ENCODE results near the gene NECTIN4.
A peak's percentile ranks its signal among the peaks of the same experiment; 100 is the strongest.
"Not testable (repeated sequence)": the region's sequence is repeated elsewhere in the genome, so short reads cannot be mapped to it uniquely, and the experiment has no call there.

NECTIN4 gene

GRCh38 chr1:161081519-161081918 lies 7.8 kb downstream of the NECTIN4 start:
- DNase-seq, result no peak

GRCh38 chr1:161080441-161081405 lies 8.6 kb downstream of the NECTIN4 start:
- no peak for DNase-seq

GRCh38 chr1:161079436-161080110 lies 9.8 kb downstream of the NECTIN4 start:
- DNase-seq, result no peak

GRCh38 chr1:161077426-161077825 lies 11.9 kb downstream of the NECTIN4 start:
- DNase-seq, result no peak

GRCh38 chr1:161076410-161076809 lies 12.9 kb downstream of the NECTIN4 start:
- no peak for DNase-seq

- DNase-seq, result no peak
Measured at GRCh38 chr1:161074676-161075368, 14.5 kb downstream of the NECTIN4 start.

GRCh38 chr1:161073474-161074121 lies 15.8 kb downstream of the NECTIN4 start:
- DNase-seq, result no peak

GRCh38 chr1:161072751-161073449 lies 16.5 kb downstream of the NECTIN4 start:
- DNase-seq, result no peak

- DNase-seq, result peak; percentile 2
Measured at GRCh38 chr1:161071886-161072371, 17.4 kb downstream of the NECTIN4 start.

GRCh38 chr1:161070761-161071160 lies 18.6 kb downstream of the NECTIN4 start:
- no peak for DNase-seq

GRCh38 chr1:161069731-161070270 lies 19.6 kb downstream of the NECTIN4 start, which contains the start of gene ARHGAP30:
Gene ARHGAP30 (minus strand): TSS chr1:161069891. CDS start chr1:161069624, 267 bp downstream.
- no peak for DNase-seq

GRCh38 chr1:161069241-161069640 lies 20.1 kb downstream of the NECTIN4 start:
- no peak for DNase-seq

- no peak for DNase-seq
Measured at GRCh38 chr1:161068306-161069234, 20.8 kb downstream of the NECTIN4 start.

GRCh38 chr1:161066694-161067093 lies 22.7 kb downstream of the NECTIN4 start:
- DNase-seq, result no peak

GRCh38 chr1:161065681-161066080 lies 23.7 kb downstream of the NECTIN4 start:
- DNase-seq, result not testable (repeated sequence)

- DNase-seq, result not testable (repeated sequence)
Measured at GRCh38 chr1:161063936-161064335, 25.4 kb downstream of the NECTIN4 start.

GRCh38 chr1:161061419-161061818 lies 27.9 kb downstream of the NECTIN4 start:
- DNase-seq, result no peak

- DNase-seq, result no peak
Measured at GRCh38 chr1:161059293-161059692, 30.1 kb downstream of the NECTIN4 start.

GRCh38 chr1:161054805-161055204 lies 34.6 kb downstream of the NECTIN4 start:
- no peak for DNase-seq

GRCh38 chr1:161054232-161054631 lies 35.1 kb downstream of the NECTIN4 start:
- DNase-seq, result no peak

Data from NCI-H510A treated with DMSO at 0.1 percent for 48 hours (cell line).